Erythroblast (primary cell): Measurements from ENCODE around the gene PICALM.

ENCODE experiments used
- GATA1 ChIP-seq: IDR thresholded peaks from 2 replicates; pipeline ENCODE4 v1.6.1; 2011; ENCODE audit warnings: low read depth, mild to moderate bottlenecking, control low read depth, low read length, moderate library complexity
- POLR2A ChIP-seq: IDR thresholded peaks from 2 replicates; pipeline ENCODE4 v1.6.1; 2011; ENCODE audit warnings: mild to moderate bottlenecking, low read length

DNA sequence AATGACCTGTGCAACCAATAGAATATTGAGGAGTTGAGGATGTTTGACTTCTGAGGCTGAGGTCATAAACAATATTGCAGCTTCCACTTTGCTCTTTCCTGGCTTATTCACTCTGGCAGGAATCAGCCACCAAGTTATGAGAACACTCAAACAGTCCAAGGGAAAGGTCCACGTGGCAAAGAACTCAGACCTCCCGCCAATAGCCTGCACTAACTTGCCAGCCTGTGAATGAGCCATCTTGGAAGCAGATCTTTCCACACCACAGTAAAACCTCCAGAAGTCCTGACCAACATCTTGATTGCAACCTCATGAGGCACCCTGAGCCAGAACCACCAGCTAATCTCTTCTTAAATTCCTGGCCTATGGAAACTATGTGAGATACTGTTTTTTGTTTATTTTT is 22.7 kb upstream of the PICALM start:
- TF ChIP-seq POLR2A (no peak), GATA1 (no peak)
